ENCODE measurements around the gene SAFB2.

DNA sequence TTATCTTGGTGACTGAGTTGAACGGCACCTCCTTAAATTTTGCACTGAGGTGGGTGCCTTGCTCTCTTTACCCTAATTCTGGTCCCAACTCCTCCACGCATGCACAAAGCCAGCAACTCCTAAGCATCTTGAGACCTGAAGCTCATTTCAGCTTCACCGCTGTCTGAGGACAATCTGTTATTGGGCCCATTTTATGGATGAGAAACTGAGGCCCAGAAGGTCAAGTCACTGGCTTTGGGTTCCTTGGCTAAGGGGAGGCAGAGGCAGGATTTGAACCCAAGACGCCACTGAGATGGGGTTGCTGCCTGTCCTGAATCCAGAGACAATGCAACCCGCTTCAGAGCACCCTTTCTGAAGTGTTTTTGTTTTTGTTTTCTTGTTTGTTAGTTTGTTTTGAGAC is 77.5 kb downstream of the SAFB2 start:
- TF ChIP-seq, protein P1, sequence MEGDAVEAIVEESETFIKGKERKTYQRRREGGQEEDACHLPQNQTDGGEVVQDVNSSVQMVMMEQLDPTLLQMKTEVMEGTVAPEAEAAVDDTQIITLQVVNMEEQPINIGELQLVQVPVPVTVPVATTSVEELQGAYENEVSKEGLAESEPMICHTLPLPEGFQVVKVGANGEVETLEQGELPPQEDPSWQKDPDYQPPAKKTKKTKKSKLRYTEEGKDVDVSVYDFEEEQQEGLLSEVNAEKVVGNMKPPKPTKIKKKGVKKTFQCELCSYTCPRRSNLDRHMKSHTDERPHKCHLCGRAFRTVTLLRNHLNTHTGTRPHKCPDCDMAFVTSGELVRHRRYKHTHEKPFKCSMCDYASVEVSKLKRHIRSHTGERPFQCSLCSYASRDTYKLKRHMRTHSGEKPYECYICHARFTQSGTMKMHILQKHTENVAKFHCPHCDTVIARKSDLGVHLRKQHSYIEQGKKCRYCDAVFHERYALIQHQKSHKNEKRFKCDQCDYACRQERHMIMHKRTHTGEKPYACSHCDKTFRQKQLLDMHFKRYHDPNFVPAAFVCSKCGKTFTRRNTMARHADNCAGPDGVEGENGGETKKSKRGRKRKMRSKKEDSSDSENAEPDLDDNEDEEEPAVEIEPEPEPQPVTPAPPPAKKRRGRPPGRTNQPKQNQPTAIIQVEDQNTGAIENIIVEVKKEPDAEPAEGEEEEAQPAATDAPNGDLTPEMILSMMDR (IDR thresholded peaks at IDR 0.05), result no peak
- no peak for TF ChIP-seq POLR2A (IDR thresholded peaks at IDR 0.05)
